Esophagus muscularis mucosa (tissue), 4 donors: ENCODE measurements around the gene TGIF2. TPM values are rescaled to one million over a fixed set of nuclear protein-coding genes. Genes with fewer than 3 reads are reported as not detected.

Experiments used
- DNase-seq: peaks from one replicate; pipeline ENCODE4 v3.0.0-alpha.2; 2017; ENCODE audit errors: extremely low spot score
- H3K27ac ChIP-seq, 4 donors: fragments of 200-600 bp; sonication (generic); replicated peaks in 1 of 4; 1 replicate in 3 of 4; 2 replicates in 1 of 4; pipeline ENCODE4 v1.5.1; 2016 to 2019; ENCODE audit warnings: mild to moderate bottlenecking in 1 of 4
- H3K27me3 ChIP-seq, 4 donors: fragments of 200-600 bp; sonication (generic); one replicate each; pipeline versions ENCODE4 v1.5.1 to v1.6.0; 2016 to 2019
- H3K36me3 ChIP-seq, 4 donors: fragments of 200-600 bp; sonication (generic); one replicate each; pipeline ENCODE4 v1.5.1; 2016 to 2019
- H3K4me1 ChIP-seq, 4 donors: fragments of 200-600 bp; sonication (generic); one replicate each; pipeline ENCODE4 v1.5.1; 2016 to 2019
- H3K4me3 ChIP-seq, 4 donors: fragments of 200-600 bp; sonication (generic); 1 replicate in 2 of 4; 2 replicates in 2 of 4; pipeline ENCODE4 v1.5.1; 2016 to 2019; ENCODE audit warnings: mild to moderate bottlenecking in 4 of 4, moderate library complexity in 1 of 4
- H3K9me3 ChIP-seq, 4 donors: fragments of 200-600 bp; sonication (generic); 1 replicate in 3 of 4; 2 replicates in 1 of 4; pipeline ENCODE4 v1.5.1; 2016 to 2019
- CTCF ChIP-seq, 3 experiments: fragments of 200-600 bp in 2 of 3; fragments of 450-650 bp in 1 of 3; sonication (generic) in 2 of 3; IDR thresholded peaks; one replicate each; pipeline ENCODE4 v1.5.1; 2017 to 2019; ENCODE audit warnings: antibody characterized with exemption in 3 of 3, mild to moderate bottlenecking in 2 of 3, moderate library complexity in 1 of 3
- EP300 ChIP-seq: sonication (generic); formaldehyde crosslinking; IDR thresholded peaks from one replicate; pipeline ENCODE4 v1.6.1; 2017; ENCODE audit warnings: antibody characterized with exemption
- POLR2A ChIP-seq: fragments of 450-650 bp; IDR thresholded peaks from one replicate; pipeline ENCODE4 v1.6.1; 2017; ENCODE audit warnings: antibody characterized with exemption, moderate library complexity, mild to moderate bottlenecking, low read depth
- POLR2AphosphoS5 ChIP-seq, 2 donors: sonication (generic); formaldehyde crosslinking; IDR thresholded peaks; one replicate each; pipeline ENCODE4 v1.6.1; 2017; ENCODE audit warnings: antibody characterized with exemption in 2 of 2
- WGBS: methylation state at CpG from one replicate; pipeline ENCODE4 v1.1.5; 2018; 5-methylcytosine and 5-hydroxymethylcytosine counted together
- intact Hi-C: fragments of 100-400 bp; cut with DNase I; formaldehyde crosslinking; loops from one replicate; pipeline ENCODE4 v1.15.1; 2023
- total RNA-seq, 4 donors: library from RNA; depleted of rRNA; stranded (reverse); fragments of >200 nt; gene quantifications; one replicate each; pipeline versions ENCODE4 v1.1.0 to v1.2.1, GENCODE V29; 2016

TGIF2 gene
- total RNA-seq, 4 donors from 2014 or later, result 5.8 to 18.5 (median 10.6) TPM

- peak overlapping the region; percentile 73 to 92 (median 88) for H3K4me3 ChIP-seq
- H3K27me3 ChIP-seq, result no peaks in the 10 kb centered on the region
- WGBS, result 26% methylated on average over 6 of the region's 10 CpGs
- peak overlapping the region; percentile 95 to 99 (median 98) for H3K27ac ChIP-seq
- peaks cover 13 to 39% (median 31%) of the 10 kb centered on the region in 4 donors for H3K36me3 ChIP-seq
- DNase-seq, result no peak
- H3K9me3 ChIP-seq, result no peaks in the 10 kb centered on the region
- TF ChIP-seq POLR2AphosphoS5 (IDR thresholded peaks at IDR 0.05) (no peak), POLR2A (no peak), CTCF (IDR thresholded peaks at IDR 0.05) (no peak), EP300 (no peak)
- H3K4me1 ChIP-seq, result peaks cover 53 to 93% (median 88%) of the 10 kb centered on the region in 4 donors
- intact Hi-C loops, result loop anchor here (5.0 kb wide), 1 partner anchor 80 kb away; no protein-coding TSS in a partner anchor
Observed at GRCh38 chr20:36542516-36543183, 30.7 kb upstream of the TGIF2 start.

DNA sequence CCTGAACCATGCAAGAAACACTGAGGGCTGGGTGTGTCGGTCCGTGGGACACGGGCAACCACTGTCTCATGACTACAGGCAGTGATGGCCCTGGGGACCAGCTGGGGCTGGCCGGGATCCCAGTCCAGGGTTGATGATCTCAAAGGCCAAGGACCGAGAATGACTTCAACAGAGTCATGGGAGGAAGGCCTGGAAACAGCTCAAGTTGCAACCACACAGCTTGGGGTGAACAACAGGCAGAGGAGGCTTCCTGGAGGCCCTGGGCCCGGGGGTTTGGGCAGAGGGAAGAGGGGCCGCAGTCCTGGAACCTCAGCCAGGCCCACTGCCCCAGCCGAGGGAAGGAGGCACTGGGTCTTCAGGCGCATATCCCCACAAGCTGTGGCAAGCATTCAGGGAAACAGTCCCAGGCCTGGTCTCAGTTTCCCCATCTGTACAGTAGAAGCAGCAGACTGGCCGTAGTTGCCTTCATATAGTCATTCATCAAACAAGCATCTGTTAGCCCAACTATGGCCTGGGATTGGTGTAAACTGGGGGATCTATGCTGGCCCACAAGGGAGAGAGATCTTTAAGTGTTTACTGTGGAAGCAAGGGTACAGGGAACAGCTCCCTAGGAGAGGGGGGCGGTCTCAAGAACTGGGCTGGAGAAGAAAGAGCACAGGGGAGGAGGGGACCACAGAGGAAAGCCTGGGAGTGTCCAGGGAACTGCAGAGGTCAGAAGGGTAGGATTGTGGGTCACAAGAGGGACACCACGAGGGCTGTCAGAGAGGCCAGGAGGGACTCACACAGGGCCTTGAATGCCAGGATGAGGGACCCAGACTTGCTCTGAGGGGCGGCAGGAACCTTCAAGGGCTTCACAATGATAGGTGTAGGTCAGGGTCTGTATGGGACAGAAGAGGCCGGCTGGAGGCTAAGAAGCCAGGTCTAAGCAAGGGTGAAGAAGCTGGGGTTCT is 29.9 kb upstream of the TGIF2 start:
- intact Hi-C loops, result loop anchor here (5.0 kb wide), 1 partner anchor 81 kb away; no protein-coding TSS in a partner anchor
- H3K4me1 ChIP-seq, result peaks cover 53 to 93% (median 88%) of the 10 kb centered on the region in 4 donors
- 39% methylated on average over 12 of the region's 14 CpGs for WGBS

GRCh38 chr20:36544134-36545018 is 29.0 kb upstream of the TGIF2 start:
- H3K4me3 ChIP-seq, result peak overlapping the region; percentile 73 to 92 (median 88)
- TF ChIP-seq POLR2AphosphoS5 (IDR thresholded peaks at IDR 0.05), result peak; percentile 33 to 69
- no peak for TF ChIP-seq POLR2A
- H3K36me3 ChIP-seq, result peaks cover 28 to 56% (median 49%) of the 10 kb centered on the region in 4 donors
- intact Hi-C loops, result loop anchor here (5.0 kb wide), 1 partner anchor 82 kb away; no protein-coding TSS in a partner anchor
- peaks cover 55 to 93% (median 89%) of the 10 kb centered on the region in 4 donors for H3K4me1 ChIP-seq
- 41% methylated on average over 9 of the region's 15 CpGs for WGBS
- H3K27ac ChIP-seq, result peak overlapping the region; percentile 95 to 99 (median 98)
- no peak for DNase-seq
- H3K27me3 ChIP-seq, result no peaks in the 10 kb centered on the region
- no peaks in the 10 kb centered on the region for H3K9me3 ChIP-seq

More for the DNA sequence above, 29.9 kb upstream of the TGIF2 start:
- TF ChIP-seq POLR2A (no peak), POLR2AphosphoS5 (IDR thresholded peaks at IDR 0.05) (peak; percentile 62 to 72)
- H3K36me3 ChIP-seq, result peaks cover 21 to 47% (median 39%) of the 10 kb centered on the region in 4 donors
- H3K27me3 ChIP-seq, result no peaks in the 10 kb centered on the region
- no peaks in the 10 kb centered on the region for H3K9me3 ChIP-seq
- DNase-seq, result no peak
- H3K4me3 ChIP-seq, result peak overlapping the region; percentile 73 to 92 (median 88)
- H3K27ac ChIP-seq, result peak overlapping the region; percentile 95 to 99 (median 98)

DNA sequence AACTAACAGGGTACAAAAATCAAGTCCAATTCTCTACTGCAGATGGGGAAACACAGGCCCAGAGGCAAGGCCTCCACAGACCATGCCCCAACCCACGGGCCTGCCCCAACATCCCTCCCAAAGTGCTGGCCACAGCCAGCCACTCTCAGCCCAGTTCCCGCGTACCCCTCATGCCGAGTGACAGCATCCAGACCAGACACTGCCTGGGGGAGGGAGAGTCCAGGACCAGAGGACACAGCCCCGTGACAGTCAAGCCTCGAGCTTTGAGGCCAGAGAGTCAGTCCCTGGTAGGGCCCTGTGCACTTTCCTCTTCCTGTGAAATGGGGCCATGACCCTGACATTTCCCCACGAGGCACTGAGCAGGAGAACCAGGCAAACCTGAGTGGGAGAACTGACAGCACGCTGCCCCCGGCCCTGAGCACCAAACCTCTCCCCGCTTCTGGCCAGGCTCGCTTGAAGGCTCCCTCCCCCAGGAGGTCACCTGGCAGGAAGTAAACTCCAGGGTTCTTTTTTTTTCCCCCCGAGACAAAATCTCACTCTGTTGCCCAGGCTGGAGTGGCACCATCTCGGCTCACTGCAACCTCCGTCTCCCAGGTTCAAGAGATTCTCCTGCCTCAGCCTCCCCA is 27.2 kb upstream of the TGIF2 start:
- H3K4me1 ChIP-seq, result peaks cover 59 to 93% (median 92%) of the 10 kb centered on the region in 4 donors
- H3K9me3 ChIP-seq, result no peaks in the 10 kb centered on the region
- no peak for DNase-seq
- H3K27me3 ChIP-seq, result no peaks in the 10 kb centered on the region
- H3K27ac ChIP-seq, result peak overlapping the region; percentile 95 to 99 (median 98)
- WGBS, result 31% methylated on average over 6 of the region's 14 CpGs
- TF ChIP-seq POLR2A, result no peak
- no peak for TF ChIP-seq POLR2AphosphoS5 (IDR thresholded peaks at IDR 0.05)
- no peak for TF ChIP-seq CTCF (IDR thresholded peaks at IDR 0.05)
- no peak for TF ChIP-seq EP300
- H3K36me3 ChIP-seq, result peaks cover 28 to 61% (median 53%) of the 10 kb centered on the region in 4 donors
- intact Hi-C loops, result no loop called here
- peak overlapping the region; percentile 73 to 92 (median 88) for H3K4me3 ChIP-seq
